Forelimb muscle (tissue), 1 donor: ENCODE data around the gene TMEM11. TPM values are rescaled to one million over a fixed set of nuclear protein-coding genes. Genes with fewer than 3 reads are reported as not detected.

Experiments
- DNase-seq: peaks from one replicate; pipeline ENCODE4 v3.0.0-alpha.2; 2013; ENCODE audit warnings: low read depth
- polyA plus RNA-seq: library from polyadenylated mRNA; unstranded; fragments of 120-200 nt; gene quantifications from one replicate; pipeline ENCODE4 v1.2.1, GENCODE V29; 2013; ENCODE audit not compliant: insufficient read length

TMEM11 gene
- polyA plus RNA-seq, 1 donor, result 29.9 TPM

DNA sequence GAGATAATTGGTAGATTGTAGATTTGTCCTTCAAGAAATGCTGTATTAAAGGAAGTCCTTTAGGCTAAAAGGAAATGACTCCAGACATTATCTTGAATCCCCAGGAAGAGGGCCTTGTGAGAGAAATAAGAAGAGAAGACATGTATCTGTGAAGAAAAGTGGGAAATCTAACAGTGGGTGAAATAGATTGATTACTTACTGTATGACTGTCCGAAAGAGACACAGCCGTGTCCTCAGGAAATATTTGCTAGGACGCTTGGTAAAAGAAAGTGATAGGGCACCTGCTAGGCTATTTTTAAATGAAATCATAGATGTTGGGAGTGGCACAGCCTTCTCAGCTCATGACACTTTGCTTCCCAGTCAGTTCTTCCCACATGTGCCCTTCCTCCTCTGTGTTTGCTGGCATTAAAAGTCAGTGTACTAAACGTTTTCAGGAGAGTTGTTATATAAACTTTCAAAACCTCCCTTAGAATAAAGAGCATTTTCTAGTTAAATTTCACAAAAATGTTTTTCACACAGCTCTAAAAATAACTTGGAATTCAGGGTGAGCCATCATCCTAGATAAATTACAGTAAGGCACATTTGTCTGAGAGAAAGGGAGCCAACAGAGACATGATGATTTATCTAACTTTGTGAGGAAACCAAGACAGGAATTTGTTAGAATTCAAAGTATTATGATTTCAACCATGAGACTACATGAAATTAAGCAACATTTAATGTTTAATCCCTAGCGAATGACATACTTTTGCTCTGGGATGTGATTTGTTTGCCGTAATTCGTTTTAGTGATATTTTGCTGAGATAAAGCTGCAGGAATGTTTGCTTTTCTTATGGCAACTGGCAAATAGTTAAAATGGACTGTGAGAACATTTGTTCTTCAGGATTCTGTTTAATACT is 52.2 kb downstream of the TMEM11 start:
- DNase-seq, result no peak

DNA sequence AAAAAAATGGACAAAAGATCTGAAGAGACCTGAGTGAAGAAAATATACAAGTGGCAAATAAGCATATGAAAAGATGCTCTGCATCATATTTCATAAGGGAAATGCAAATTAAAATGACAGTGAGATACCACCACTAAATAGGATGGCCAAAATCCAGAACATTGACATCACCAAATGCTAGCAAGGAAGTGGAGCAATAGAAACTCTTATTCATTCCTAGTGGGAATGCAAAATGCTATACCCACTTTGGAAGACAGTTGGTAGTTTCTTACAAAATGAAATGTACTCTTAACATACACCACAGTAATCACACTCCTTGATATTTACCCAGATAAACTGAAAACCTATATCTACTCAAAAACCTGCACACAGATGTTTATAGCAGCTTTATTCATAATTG is 53.6 kb downstream of the TMEM11 start:
- DNase-seq, result no peak

DNA sequence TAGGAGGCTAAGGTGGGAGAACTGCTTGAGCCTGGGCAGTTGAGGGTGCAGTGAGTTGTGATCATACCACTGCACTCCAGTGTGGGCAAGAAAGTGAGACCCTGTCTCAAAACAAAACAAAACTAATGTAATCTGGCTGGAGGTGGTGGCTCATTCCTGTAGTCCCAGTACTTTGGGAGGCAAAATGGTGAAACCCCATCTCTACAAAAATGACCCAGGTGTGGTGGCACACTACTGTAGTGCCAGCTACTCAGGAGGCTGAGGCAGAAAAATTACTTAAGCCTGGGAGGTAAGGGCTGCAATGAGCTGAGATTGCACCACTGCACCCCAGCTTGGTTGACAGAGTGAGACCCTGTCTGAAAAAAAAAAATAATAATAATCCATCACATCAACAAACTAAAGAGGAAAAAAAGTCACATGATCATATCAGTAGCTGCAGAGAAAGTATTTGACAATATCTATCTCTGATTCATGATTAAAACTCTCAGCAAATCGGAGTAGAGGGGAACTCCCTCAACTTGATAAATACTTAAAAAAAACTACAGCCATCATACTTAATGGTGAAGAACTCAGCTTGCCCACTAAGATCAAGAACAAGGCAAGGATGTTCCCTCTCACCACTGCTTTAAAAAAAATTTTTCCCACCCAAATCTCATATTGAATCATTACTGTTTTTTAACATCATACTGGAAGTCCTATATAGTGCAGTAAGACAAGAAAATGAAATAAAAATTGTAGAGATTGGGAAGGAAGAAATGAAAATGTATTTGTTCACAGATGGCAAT is 56.2 kb downstream of the TMEM11 start:
- no peak for DNase-seq

DNA sequence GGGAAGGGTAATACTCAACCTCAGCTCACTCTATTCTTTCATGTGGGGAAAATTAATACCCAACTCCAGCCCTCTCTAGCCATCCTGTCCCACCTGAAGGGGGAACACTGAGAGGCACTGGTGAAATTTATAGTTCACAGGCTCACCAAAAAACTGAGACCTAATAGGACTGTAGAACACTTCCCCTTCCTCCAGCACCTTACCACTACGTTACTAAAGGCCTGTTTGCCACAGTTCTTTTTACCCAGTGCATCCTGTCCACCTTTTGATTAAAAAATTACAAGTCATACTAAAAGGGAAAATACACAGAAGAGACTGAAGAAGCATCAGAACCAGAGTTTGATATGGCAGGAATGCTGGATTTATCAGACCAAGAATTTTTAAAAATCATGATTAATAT is 61.2 kb downstream of the TMEM11 start:
- DNase-seq, result no peak

DNA sequence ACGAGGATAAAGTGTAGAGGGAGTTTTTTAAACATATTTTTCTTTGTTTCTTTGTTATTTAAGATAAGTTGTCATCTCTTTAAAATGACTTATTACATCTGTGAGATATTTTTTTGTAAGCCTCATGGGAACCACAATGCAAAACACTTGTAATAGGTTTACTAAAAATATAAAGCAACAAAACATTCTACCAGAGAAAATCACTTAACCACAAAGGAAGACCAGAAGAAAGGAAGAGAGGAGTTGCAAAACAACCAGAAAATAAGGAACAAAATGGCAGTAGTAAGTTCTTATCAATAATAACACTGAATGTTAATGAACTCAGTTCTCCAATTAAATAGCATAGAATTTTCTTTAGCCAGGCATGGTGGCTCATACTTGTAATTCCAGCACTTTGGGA is 64.3 kb downstream of the TMEM11 start:
- no peak for DNase-seq

Other genes with a start within 250 kb of the TMEM11 start
- 149 TPM for gene USP22, start 171.2 kb downstream of the TMEM11 start, polyA plus RNA-seq
- 27.2 TPM for gene DHRS7B, start 87.2 kb downstream of the TMEM11 start, polyA plus RNA-seq
- 20.1 TPM for gene NATD1, start 39.2 kb upstream of the TMEM11 start, polyA plus RNA-seq
- gene MAP2K3, start 70.5 kb upstream of the TMEM11 start, polyA plus RNA-seq, result 22.0 TPM
- 13.8 TPM for gene KCNJ12, start 162.2 kb upstream of the TMEM11 start, polyA plus RNA-seq